ENCODE results near the gene LTBP1. TPM values are rescaled to one million over a fixed set of nuclear protein-coding genes. Genes with fewer than 3 reads are reported as not detected.

The LTBP1 gene
- total RNA-seq, 1 experiment from 2014 or later, result 28.5 TPM

GRCh38 chr2:33135645-33136044 lies 188.9 kb downstream of the LTBP1 start:
- no peaks in the 10 kb centered on the region for H3K79me2 ChIP-seq (ENCODE audit: insufficient read depth, low read length)
- no peak overlapping the region for H2BK15ac ChIP-seq (ENCODE audit: low read depth, low read length)
- WGBS (ENCODE audit: extremely low coverage, insufficient read length, low lambda C conversion rate), result no CpG with 5 or more reads among the region's 4 CpGs
- no peaks in the 10 kb centered on the region for H4K20me1 ChIP-seq (ENCODE audit: control insufficient read depth, insufficient read depth, insufficient read length)
- no peaks in the 10 kb centered on the region for H3K23me2 ChIP-seq (ENCODE audit: insufficient read length, low read depth, low read length, poor library complexity, severe bottlenecking)
- Mint-ChIP-seq H3K36me3 (ENCODE audit: insufficient read depth in 1 of 3, low read depth in 3 of 3) (no peaks in the 10 kb centered on the region), H3K27me3 (ENCODE audit: low read depth) (no peaks in the 10 kb centered on the region), H3K4me1 (peaks cover 20 to 24% of the 10 kb centered on the region in 2 experiments), H3K27ac (no peak overlapping the region; a peak in 1 of 7 replicates), H3K4me3 (no peak overlapping the region), H3K9me3 (no peaks in the 10 kb centered on the region)
- H3K56ac ChIP-seq (ENCODE audit: insufficient read length, low read depth, low read length), result no peak overlapping the region
- no peak overlapping the region for H2BK20ac ChIP-seq (ENCODE audit: low read depth, low read length, poor library complexity, severe bottlenecking)
- no peak for DNase-seq
- no peak overlapping the region for H3K9ac ChIP-seq (ENCODE audit: extremely low read depth, insufficient read length, low read length)
- peaks cover 3% of the 10 kb centered on the region; the same call in 1 of the 2 replicates for H3K4me1 ChIP-seq (ENCODE audit: insufficient read depth, low read length)
- no peak overlapping the region for H3K4me2 ChIP-seq (ENCODE audit: insufficient read depth, insufficient read length, low read length)
- H2AK5ac ChIP-seq (ENCODE audit: insufficient read length, low read length), result no peak overlapping the region
- no peak overlapping the region for H3K18ac ChIP-seq (ENCODE audit: insufficient read length, low read depth, low read length)
- no peak overlapping the region for H3K4ac ChIP-seq (ENCODE audit: low read depth, low read length)
- H2AFZ ChIP-seq (ENCODE audit: low read length), result no peak overlapping the region
- no peak overlapping the region for H3K23ac ChIP-seq (ENCODE audit: insufficient read length, low read depth, low read length)
- no peaks in the 10 kb centered on the region for H3K9me3 ChIP-seq (ENCODE audit: control insufficient read depth, low read depth, low read length)
- H2BK120ac ChIP-seq (ENCODE audit: low read depth, low read length, poor library complexity, severe bottlenecking), result no peak overlapping the region
- no peak overlapping the region for H3K14ac ChIP-seq (ENCODE audit: insufficient read depth, low read length)
- H4K8ac ChIP-seq (replicated peaks; ENCODE audit: insufficient read length, low read depth, low read length), result no peak overlapping the region
- H2BK5ac ChIP-seq (ENCODE audit: insufficient read length, low read length), result no peak overlapping the region
- no peaks in the 10 kb centered on the region for H3K79me1 ChIP-seq (ENCODE audit: insufficient read depth, low read depth, low read length, poor library complexity, severe bottlenecking)
- no peak for TF ChIP-seq CTCF (conservative IDR thresholded peaks at IDR 0.05)
- H4K91ac ChIP-seq (ENCODE audit: insufficient read length, low read depth, low read length), result no peak overlapping the region
- H3T11ph ChIP-seq (ENCODE audit: low read length), result no peak overlapping the region
- no peaks in the 10 kb centered on the region for H3K27me3 ChIP-seq (ENCODE audit: insufficient read depth, low read length)
- no peak overlapping the region for H4K5ac ChIP-seq (ENCODE audit: insufficient read length, low read depth, low read length)
- no peak overlapping the region for H3K27ac ChIP-seq (ENCODE audit: insufficient read length, low read depth, low read length)
- H2BK12ac ChIP-seq (ENCODE audit: insufficient read length, low read depth, low read length), result no peak overlapping the region
